Pancreas (tissue), 10 donors: Measurements from ENCODE around the gene CTU1. TPM values are rescaled to one million over a fixed set of nuclear protein-coding genes. Genes with fewer than 3 reads are reported as not detected.

Source experiments
- ATAC-seq, 4 donors: fragments of 200-7000 bp; cut with Tn5 transposase; one replicate each; pipeline versions ENCODE4 v1.8.0 to v1.9.1; 2020; ENCODE audit warnings: mild to moderate bottlenecking in 4 of 4, moderate library complexity in 4 of 4
- DNase-seq, 6 donors: peaks; one replicate each; pipeline ENCODE4 v3.0.0-alpha.2; 2020
- FAIRE-seq: peaks from 2 replicates; lab custom pipeline; 2012; peaks lifted over from hg19 to GRCh38; lab: Jason Lieb, UNC
- H3K27ac ChIP-seq, 4 donors: fragments of 200-600 bp; sonication (generic); 1 replicate in 3 of 4; 2 replicates in 1 of 4; pipeline versions ENCODE4 v1.5.0 to v1.8.0; 2020
- H3K27me3 ChIP-seq, 4 donors: fragments of 200-600 bp; one replicate each; pipeline ENCODE4 v1.8.0; 2021
- H3K36me3 ChIP-seq, 3 donors: fragments of 200-600 bp; sonication (generic) in 1 of 3; one replicate each; pipeline versions ENCODE4 v1.5.0 to v1.8.0; 2020 to 2021
- H3K4me1 ChIP-seq, 3 donors: fragments of 200-600 bp; one replicate each; pipeline ENCODE4 v1.8.0; 2021
- H3K4me3 ChIP-seq, 4 donors: fragments of 200-600 bp; sonication (generic) in 2 of 4; one replicate each; pipeline versions ENCODE4 v1.5.0 to v1.8.0; 2020 to 2021
- H3K9me3 ChIP-seq, 4 donors: fragments of 200-600 bp; one replicate each; pipeline ENCODE4 v1.8.0; 2021
- CTCF ChIP-seq, 4 donors: fragments of 200-600 bp; sonication (generic) in 3 of 4; IDR thresholded peaks; one replicate each; pipeline versions ENCODE4 v1.5.0 to v1.8.0; 2021; ENCODE audit warnings: antibody characterized with exemption in 4 of 4
- WGBS, 2 donors: extraction: QIAGEN DNeasy Blood & Tissue Kit; methylation state at CpG; one replicate each; pipeline ENCODE4 v1.1.7; 2013; 5-methylcytosine and 5-hydroxymethylcytosine counted together
- intact Hi-C, 3 donors: fragments of 100-400 bp; cut with DNase I; formaldehyde crosslinking; loops; one replicate each; pipeline versions ENCODE4 v1.11.1 to v1.14.2; 2022
- polyA plus RNA-seq, 2 donors: library from polyadenylated mRNA; stranded (reverse); fragments of 200-250 nt; gene quantifications; one replicate each; pipeline ENCODE4 v1.2.3, GENCODE V29; 2013
- total RNA-seq, 6 donors: library from RNA; stranded (reverse); fragmentation: NEBNext Ultra II Directional in 4 of 6; extraction: Animal tissue kit (Norgen Biotek cat#: 25700) in 4 of 6; gene quantifications; one replicate each; pipeline versions ENCODE4 v1.2.1 to v1.2.4, GENCODE V29; 2021 to 2023
- donor health status: healthy with polysubstance abuse.
- donor health status: DM: no; HTN: no; CAD: no; lungs with moderate emphysema.
- donor health status: DM: no; HTN: no; CAD: no.
- donor health status: control.
- donor health status: control.
- donor health status: Bipolar disorder and iron deficiency.
- donor health status: DM: yes; HTN: yes; CAD: no.
- donor health status: DM: no; HTN: no; CAD: no.
- donor health status: DM: no; HTN: no; CAD: no.
- donor health status: DM: yes; HTN: yes; CAD: no.

CTU1 gene
- total and polyA plus RNA-seq, 8 donors: 1.4 to 8.2 (median 3.7) TPM

GRCh38 chr19:51060973-51061372, 47.2 kb downstream of the CTU1 start:
- DNase-seq (no peak), FAIRE-seq (no peak), ATAC-seq (no peak)
- WGBS, 2 donors: 0 to 56% methylated on average over 1 of the region's 1 CpG
- Histone ChIP-seq H3K27ac (no peak overlapping the region), H3K4me1 (peaks cover 0 to 5% (median 4%) of the 10 kb centered on the region in 3 donors), H3K36me3 (no peaks in the 10 kb centered on the region), H3K27me3 (no peaks in the 10 kb centered on the region), H3K9me3 (no peaks in the 10 kb centered on the region), H3K4me3 (no peak overlapping the region)
- no peak for TF ChIP-seq CTCF (IDR thresholded peaks at IDR 0.05)
- intact Hi-C loops: no loop called here

- DNase-seq: no peak
- no peak overlapping the region for H3K27ac ChIP-seq
- TF ChIP-seq CTCF (IDR thresholded peaks at IDR 0.05): no peak
- WGBS, 2 donors: 68 to 84% methylated on average over 4 of the region's 4 CpGs
- no peak for ATAC-seq
- no peaks in the 10 kb centered on the region for H3K36me3 ChIP-seq
- H3K4me3 ChIP-seq: no peak overlapping the region
- H3K27me3 ChIP-seq: no peaks in the 10 kb centered on the region
- H3K4me1 ChIP-seq: peaks cover 0 to 5% (median 4%) of the 10 kb centered on the region in 3 donors
- H3K9me3 ChIP-seq: no peaks in the 10 kb centered on the region
- no peak for FAIRE-seq
- intact Hi-C loops: no loop called here
These were observed 47.9 kb downstream of the CTU1 start for GRCh38 chr19:51060336-51060735.

- ATAC-seq (no peak), DNase-seq (no peak), FAIRE-seq (no peak)
- Histone ChIP-seq H3K27ac (no peak overlapping the region), H3K4me1 (peaks cover 0 to 4% (median 0%) of the 10 kb centered on the region in 3 donors), H3K9me3 (no peaks in the 10 kb centered on the region), H3K27me3 (no peaks in the 10 kb centered on the region), H3K36me3 (no peaks in the 10 kb centered on the region), H3K4me3 (no peak overlapping the region)
- no peak for TF ChIP-seq CTCF (IDR thresholded peaks at IDR 0.05)
- 84 to 89% methylated on average over 7 of the region's 7 CpGs for WGBS, 2 donors
- intact Hi-C loops: no loop called here
These were observed 48.5 kb downstream of the CTU1 start for GRCh38 chr19:51059715-51060114.

- Histone ChIP-seq H3K36me3 (no peaks in the 10 kb centered on the region), H3K4me1 (no peaks in the 10 kb centered on the region), H3K27ac (no peak overlapping the region), H3K9me3 (no peaks in the 10 kb centered on the region), H3K27me3 (no peaks in the 10 kb centered on the region), H3K4me3 (no peak overlapping the region)
- intact Hi-C loops: no loop called here
- no peak for FAIRE-seq
- no peak for ATAC-seq
- no peak for DNase-seq
- TF ChIP-seq CTCF (IDR thresholded peaks at IDR 0.05): no peak
These were observed 52.3 kb downstream of the CTU1 start for GRCh38 chr19:51055866-51056265.

Other genes starting within 250 kb of the CTU1 start
- not detected for gene KLK2, start 235.0 kb downstream of the CTU1 start, total RNA-seq
- gene KLK2, start 235.0 kb downstream of the CTU1 start, polyA plus RNA-seq: under 1 TPM; 0.09 to 0.27 TPM
- under 1 TPM in 1 of 6 donors, not detected in 5; 0.41 TPM for gene KLK4, start 197.0 kb downstream of the CTU1 start, total RNA-seq
- not detected for gene KLK4, start 197.0 kb downstream of the CTU1 start, polyA plus RNA-seq
- gene KLK5, start 155.4 kb downstream of the CTU1 start, total RNA-seq: not detected
- gene KLK5, start 155.4 kb downstream of the CTU1 start, polyA plus RNA-seq: under 1 TPM in 1 of 2 donors, not detected in 1; 0.11 TPM
- gene KLK6, start 138.8 kb downstream of the CTU1 start, total RNA-seq: not detected
- not detected for gene KLK6, start 138.8 kb downstream of the CTU1 start, polyA plus RNA-seq
- not detected for gene KLK7, start 124.5 kb downstream of the CTU1 start, total RNA-seq
- gene KLK7, start 124.5 kb downstream of the CTU1 start, polyA plus RNA-seq: under 1 TPM in 1 of 2 donors, not detected in 1; 0.46 TPM
- gene KLK8, start 106.8 kb downstream of the CTU1 start, total RNA-seq: not detected
- gene KLK8, start 106.8 kb downstream of the CTU1 start, polyA plus RNA-seq: not detected
- 1 to 10 TPM in 1 of 6 donors, under 1 TPM in 5; 0.15 to 1.7 (median 0.44) TPM for gene KLK10, start 88.7 kb downstream of the CTU1 start, total RNA-seq
- gene KLK10, start 88.7 kb downstream of the CTU1 start, polyA plus RNA-seq: under 1 TPM; 0.53 to 0.63 TPM
- gene KLK11, start 81.8 kb downstream of the CTU1 start, total RNA-seq: 10 to 100 TPM in 4 of 6 donors, 1 to 10 TPM in 2; 6.7 to 24.2 (median 11.4) TPM
- gene KLK11, start 81.8 kb downstream of the CTU1 start, polyA plus RNA-seq: 10 to 100 TPM; 15.5 to 28.9 TPM
- gene KLK12, start 73.4 kb downstream of the CTU1 start, total RNA-seq: not detected
- not detected for gene KLK12, start 73.4 kb downstream of the CTU1 start, polyA plus RNA-seq
- 1 to 10 TPM in 4 of 6 donors, under 1 TPM in 1, not detected in 1; 0.59 to 5.3 (median 1.3) TPM for gene KLK13, start 43.3 kb downstream of the CTU1 start, total RNA-seq
- 1 to 10 TPM; 2.8 to 6.4 TPM for gene KLK13, start 43.3 kb downstream of the CTU1 start, polyA plus RNA-seq
- gene KLK14, start 25.5 kb downstream of the CTU1 start, total RNA-seq: under 1 TPM in 3 of 6 donors, not detected in 3; 0.20 to 0.32 (median 0.31) TPM
- gene KLK14, start 25.5 kb downstream of the CTU1 start, polyA plus RNA-seq: under 1 TPM; 0.61 to 0.77 TPM
- gene SIGLEC9, start 16.5 kb upstream of the CTU1 start, total RNA-seq: 1 to 10 TPM in 3 of 6 donors, under 1 TPM in 3; 0.19 to 4.1 (median 1.2) TPM
- 1 to 10 TPM in 1 of 2 donors, under 1 TPM in 1; 0.80 to 1.0 TPM for gene SIGLEC9, start 16.5 kb upstream of the CTU1 start, polyA plus RNA-seq
- 1 to 10 TPM in 2 of 6 donors, under 1 TPM in 4; 0.12 to 3.0 (median 0.45) TPM for gene SIGLEC7, start 33.9 kb upstream of the CTU1 start, total RNA-seq
- under 1 TPM; 0.12 to 0.23 TPM for gene SIGLEC7, start 33.9 kb upstream of the CTU1 start, polyA plus RNA-seq
- 1 to 10 TPM in 3 of 6 donors, under 1 TPM in 3; 0.28 to 6.3 (median 1.5) TPM for gene CD33, start 116.7 kb upstream of the CTU1 start, total RNA-seq
- gene CD33, start 116.7 kb upstream of the CTU1 start, polyA plus RNA-seq: under 1 TPM; 0.61 to 0.75 TPM
- gene SIGLECL1, start 142.7 kb upstream of the CTU1 start, total RNA-seq: not detected
- gene SIGLECL1, start 142.7 kb upstream of the CTU1 start, polyA plus RNA-seq: not detected
- gene IGLON5, start 203.2 kb upstream of the CTU1 start, total RNA-seq: under 1 TPM in 2 of 6 donors, not detected in 4; 0.06 to 0.09 TPM
- under 1 TPM; 0.07 to 0.08 TPM for gene IGLON5, start 203.2 kb upstream of the CTU1 start, polyA plus RNA-seq
- 1 to 10 TPM in 1 of 6 donors, under 1 TPM in 4, not detected in 1; 0.16 to 1.1 (median 0.35) TPM for gene VSIG10L, start 233.7 kb upstream of the CTU1 start, total RNA-seq
- under 1 TPM; 0.94 to 0.99 TPM for gene VSIG10L, start 233.7 kb upstream of the CTU1 start, polyA plus RNA-seq